Hepatocyte (in vitro differentiated cells): ENCODE measurements around the gene PYGM.

Experiments used
- EZH2 ChIP-seq: fragments of 200-600 bp; sonication (generic); IDR thresholded peaks from 2 replicates; pipeline ENCODE4 v1.6.1; 2016; ENCODE audit warnings: antibody characterized with exemption, mild to moderate bottlenecking, borderline replicate concordance
- EZH2phosphoT487 ChIP-seq: fragments of 200-600 bp; sonication (generic); IDR thresholded peaks from one replicate; pipeline ENCODE4 v1.6.1; 2018; ENCODE audit warnings: antibody characterized with exemption, mild to moderate bottlenecking, low read depth, moderate library complexity; ENCODE audit not compliant: unreplicated experiment, severe bottlenecking
- TF ChIP-seq, protein P1 (sequence below): fragments of 200-600 bp; sonication (generic); IDR thresholded peaks from 2 replicates; pipeline ENCODE4 v1.5.1; 2016; ENCODE audit warnings: antibody characterized with exemption, mild to moderate bottlenecking; ENCODE audit not compliant: poor library complexity

DNA sequence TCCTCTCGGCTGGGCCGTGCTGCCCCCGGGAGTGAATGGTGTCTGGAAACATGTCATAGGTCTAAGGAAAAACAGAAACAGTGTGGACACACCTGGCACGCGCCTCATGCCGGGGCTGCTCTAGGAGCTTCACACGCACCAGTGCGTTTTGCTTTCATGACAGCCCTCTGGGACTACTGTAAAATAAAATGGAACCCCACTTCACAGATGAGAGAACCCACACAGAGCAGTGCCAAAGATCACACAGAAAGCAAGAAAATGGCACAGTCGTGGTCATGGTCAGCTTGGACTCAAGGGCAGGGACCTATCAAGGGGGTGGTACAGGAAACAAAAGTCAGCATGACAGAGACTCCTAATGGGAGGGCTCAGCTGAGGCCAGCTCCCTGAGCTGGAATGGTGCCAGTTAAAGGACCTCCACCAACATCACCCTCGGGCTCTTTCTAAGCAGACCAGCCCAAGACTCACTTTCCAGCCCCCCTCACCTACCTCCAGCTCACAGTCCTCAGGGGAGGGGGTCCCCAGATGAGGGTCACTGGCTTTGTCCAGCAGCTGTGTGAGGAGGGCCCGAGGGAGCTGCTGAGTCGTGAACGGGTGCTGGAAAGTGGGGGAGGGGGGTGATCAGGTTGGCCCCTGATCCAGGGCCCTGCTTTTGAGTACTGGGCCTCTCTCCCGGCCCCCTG lies 40.0 kb upstream of the PYGM start:
- TF ChIP-seq, protein P1, sequence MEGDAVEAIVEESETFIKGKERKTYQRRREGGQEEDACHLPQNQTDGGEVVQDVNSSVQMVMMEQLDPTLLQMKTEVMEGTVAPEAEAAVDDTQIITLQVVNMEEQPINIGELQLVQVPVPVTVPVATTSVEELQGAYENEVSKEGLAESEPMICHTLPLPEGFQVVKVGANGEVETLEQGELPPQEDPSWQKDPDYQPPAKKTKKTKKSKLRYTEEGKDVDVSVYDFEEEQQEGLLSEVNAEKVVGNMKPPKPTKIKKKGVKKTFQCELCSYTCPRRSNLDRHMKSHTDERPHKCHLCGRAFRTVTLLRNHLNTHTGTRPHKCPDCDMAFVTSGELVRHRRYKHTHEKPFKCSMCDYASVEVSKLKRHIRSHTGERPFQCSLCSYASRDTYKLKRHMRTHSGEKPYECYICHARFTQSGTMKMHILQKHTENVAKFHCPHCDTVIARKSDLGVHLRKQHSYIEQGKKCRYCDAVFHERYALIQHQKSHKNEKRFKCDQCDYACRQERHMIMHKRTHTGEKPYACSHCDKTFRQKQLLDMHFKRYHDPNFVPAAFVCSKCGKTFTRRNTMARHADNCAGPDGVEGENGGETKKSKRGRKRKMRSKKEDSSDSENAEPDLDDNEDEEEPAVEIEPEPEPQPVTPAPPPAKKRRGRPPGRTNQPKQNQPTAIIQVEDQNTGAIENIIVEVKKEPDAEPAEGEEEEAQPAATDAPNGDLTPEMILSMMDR, result no peak
- no peak for TF ChIP-seq EZH2
- no peak for TF ChIP-seq EZH2phosphoT487
